ENCODE measurements around the gene ATP5MK. TPM values are rescaled to one million over a fixed set of nuclear protein-coding genes. Genes with fewer than 3 reads are reported as not detected.
A peak's percentile ranks its signal among the peaks of the same experiment; 100 is the strongest.
"Not testable (repeated sequence)": the region's sequence is repeated elsewhere in the genome, so short reads cannot be mapped to it uniquely, and the experiment has no call there.

ATP5MK gene
- total and polyA plus RNA-seq, 12 donors: 173 to 1,315 (median 432) TPM

- 0 to 1% (median 0%) methylated on average over 14 to 81 of the region's 81 CpGs for WGBS, 4 donors
- peaks cover 4 to 7% of the 10 kb centered on the region in 2 donors for H3K4me1 ChIP-seq (replicated peaks in 1 of 2)
- H3K9me3 ChIP-seq (replicated peaks in 1 of 3): no peaks in the 10 kb centered on the region
- peak in 1 of 6 experiments; percentile 5 for TF ChIP-seq CTCF (IDR thresholded peaks at IDR 0.05)
- peak; percentile 84 to 85 for TF ChIP-seq POLR2A (IDR thresholded peaks at IDR 0.05)
- peak within 1 kb of the TSS; percentile 35 to 91 (median 78) for H3K27ac ChIP-seq
- H3K36me3 ChIP-seq (replicated peaks in 1 of 2): no peaks in the 10 kb centered on the region
- peak; percentile 91 to 96 (median 93) for DNase-seq
- H3K27me3 ChIP-seq: no peaks in the 10 kb centered on the region
- intact Hi-C loops (cut with DNase I): no loop called here
- peak within 1 kb of the TSS; percentile 31 to 95 (median 68) for H3K4me3 ChIP-seq
Observed at GRCh38 chr10:103367782-103368518, 28.3 kb downstream of the ATP5MK start, which contains the start of gene TAF5. Gene TAF5 (plus strand): TSS chr10:103367976. CDS start chr10:103367990, 14 bp downstream.

GRCh38 chr10:103367379-103367781, 28.9 kb downstream of the ATP5MK start:
- H3K36me3 ChIP-seq (replicated peaks in 1 of 2): no peaks in the 10 kb centered on the region
- H3K4me1 ChIP-seq (replicated peaks in 1 of 2): peaks cover 4 to 7% of the 10 kb centered on the region in 2 donors
- no peaks in the 10 kb centered on the region for H3K27me3 ChIP-seq
- no peak for TF ChIP-seq CTCF (IDR thresholded peaks at IDR 0.05)
- DNase-seq: peak in 1 of 7 donors; percentile 50
- peak overlapping the region in 4 of 5 donors; percentile 20 to 91 (median 78) for H3K27ac ChIP-seq
- 53 to 59% (median 57%) methylated on average over 10 of the region's 10 CpGs for WGBS, 4 donors
- intact Hi-C loops (cut with DNase I): no loop called here
- H3K9me3 ChIP-seq (replicated peaks in 1 of 3): no peaks in the 10 kb centered on the region
- H3K4me3 ChIP-seq: peak overlapping the region in 3 of 4 donors; percentile 60 to 95 (median 75)

DNA sequence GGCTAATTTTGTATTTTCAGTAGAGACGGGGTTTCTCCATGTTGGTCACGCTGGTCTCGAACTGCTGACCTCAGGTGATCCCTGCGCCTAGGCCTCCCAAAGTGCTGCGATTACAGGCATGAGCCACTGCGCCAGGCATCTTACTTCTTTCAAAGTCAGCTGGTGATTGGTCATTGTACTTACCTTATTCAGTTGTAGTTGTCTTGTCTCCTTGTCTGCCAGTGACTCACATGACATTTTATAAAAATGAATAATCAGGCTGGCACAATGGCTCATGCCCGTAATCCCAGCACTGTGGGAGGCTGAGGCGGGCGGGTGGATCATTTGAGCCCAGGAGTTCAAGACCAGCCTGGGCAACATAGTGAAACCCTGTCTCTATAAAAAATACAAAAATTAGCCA, 35.5 kb downstream of the ATP5MK start:
- H3K36me3 ChIP-seq (replicated peaks in 1 of 2); H3K4me1 ChIP-seq (replicated peaks in 1 of 2); H3K9me3 ChIP-seq (replicated peaks in 1 of 3); H3K27me3 ChIP-seq; H3K4me3 ChIP-seq; intact Hi-C loops (cut with DNase I); H3K27ac ChIP-seq: not testable (repeated sequence)
- DNase-seq: peak in 1 of 7 donors; percentile 45
- 71 to 80% (median 77%) methylated on average over 7 to 9 of the region's 9 CpGs for WGBS, 4 donors

- H3K36me3 ChIP-seq (replicated peaks in 1 of 2); H3K27me3 ChIP-seq; H3K27ac ChIP-seq; H3K4me3 ChIP-seq; intact Hi-C loops (cut with DNase I); H3K9me3 ChIP-seq (replicated peaks in 1 of 3); H3K4me1 ChIP-seq (replicated peaks in 1 of 2): not testable (repeated sequence)
- WGBS, 4 donors: 89 to 96% (median 92%) methylated on average over 4 of the region's 4 CpGs
- DNase-seq: peak in 1 of 7 donors; percentile 36
Observed at GRCh38 chr10:103359493-103359892, 36.8 kb downstream of the ATP5MK start.

DNA sequence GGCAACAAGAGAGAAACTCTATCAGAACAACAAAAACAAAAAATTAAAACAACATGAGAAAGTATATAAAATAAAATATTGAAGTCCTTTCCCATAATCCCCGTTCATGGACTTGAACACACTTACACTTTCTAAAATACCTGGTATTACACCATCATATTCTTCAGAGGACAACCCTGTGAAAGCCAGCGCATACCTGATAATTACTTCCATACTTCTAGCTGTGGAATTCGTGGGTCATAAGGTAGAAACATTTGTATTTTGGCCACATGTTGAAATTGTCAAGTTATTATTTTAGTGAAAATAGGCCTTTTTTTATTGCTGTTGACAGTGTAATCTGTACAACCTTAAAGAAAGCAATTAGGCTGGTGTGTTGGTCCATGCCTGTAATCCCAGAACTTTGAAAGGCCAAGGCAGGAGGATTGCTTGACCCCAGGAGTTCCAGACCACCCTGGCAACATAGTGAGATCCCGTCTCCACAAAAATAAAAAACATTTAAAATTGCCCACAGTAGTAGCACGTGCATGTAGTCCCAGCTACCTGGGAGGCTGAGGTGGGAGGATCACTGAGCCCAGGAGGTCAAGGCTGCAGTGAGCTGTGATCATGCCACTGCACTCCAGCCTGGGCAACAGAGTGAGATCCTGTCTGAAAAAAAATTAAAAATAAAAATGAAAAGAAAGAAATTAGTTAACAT, 40.2 kb downstream of the ATP5MK start:
- no peaks in the 10 kb centered on the region for H3K36me3 ChIP-seq (replicated peaks in 1 of 2)
- H3K27ac ChIP-seq: no peak overlapping the region
- intact Hi-C loops (cut with DNase I): no loop called here
- TF ChIP-seq POLR2A (IDR thresholded peaks at IDR 0.05) (no peak), CTCF (IDR thresholded peaks at IDR 0.05) (no peak)
- no peaks in the 10 kb centered on the region for H3K9me3 ChIP-seq (replicated peaks in 1 of 3)
- H3K27me3 ChIP-seq: no peaks in the 10 kb centered on the region
- no peak overlapping the region for H3K4me3 ChIP-seq
- DNase-seq: peak in 1 of 7 donors; percentile 9
- no peaks in the 10 kb centered on the region for H3K4me1 ChIP-seq (replicated peaks in 1 of 2)
- 71 to 79% (median 72%) methylated on average over 5 of the region's 5 CpGs for WGBS, 4 donors

DNA sequence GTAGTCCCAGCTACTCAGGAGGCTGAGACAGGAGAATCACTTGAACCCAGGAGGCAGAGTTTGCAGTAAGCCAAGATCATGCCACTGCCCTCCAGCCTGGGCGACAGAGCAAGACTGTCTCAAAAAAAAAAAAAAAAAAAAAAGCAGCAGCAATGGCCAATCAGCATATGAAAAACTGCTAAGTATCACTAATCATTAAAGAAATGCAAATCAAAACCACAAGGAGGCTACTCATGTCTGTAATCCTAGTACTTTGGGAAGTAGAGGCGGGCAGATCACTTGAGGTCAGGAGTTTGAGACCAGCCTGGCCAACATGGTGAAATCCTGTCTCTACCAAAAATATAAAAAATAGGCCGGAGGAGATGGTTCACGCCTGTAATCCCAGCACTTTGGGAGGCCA, 41.7 kb downstream of the ATP5MK start:
- H3K9me3 ChIP-seq (replicated peaks in 1 of 3); H3K4me3 ChIP-seq; DNase-seq; H3K36me3 ChIP-seq (replicated peaks in 1 of 2); H3K27me3 ChIP-seq; H3K27ac ChIP-seq; intact Hi-C loops (cut with DNase I); H3K4me1 ChIP-seq (replicated peaks in 1 of 2): not testable (repeated sequence)
- WGBS, 4 donors: 81 to 96% (median 92%) methylated on average over 4 of the region's 4 CpGs

Data from adrenal gland (tissue), 12 donors.